ENCODE results near the gene TSPEAR. TPM values are rescaled to one million over a fixed set of nuclear protein-coding genes. Genes with fewer than 3 reads are reported as not detected.

Gene TSPEAR
- polyA plus RNA-seq, 1 of the 3 experiments (the other 2 are of a cell fraction): 0.08 TPM

DNA sequence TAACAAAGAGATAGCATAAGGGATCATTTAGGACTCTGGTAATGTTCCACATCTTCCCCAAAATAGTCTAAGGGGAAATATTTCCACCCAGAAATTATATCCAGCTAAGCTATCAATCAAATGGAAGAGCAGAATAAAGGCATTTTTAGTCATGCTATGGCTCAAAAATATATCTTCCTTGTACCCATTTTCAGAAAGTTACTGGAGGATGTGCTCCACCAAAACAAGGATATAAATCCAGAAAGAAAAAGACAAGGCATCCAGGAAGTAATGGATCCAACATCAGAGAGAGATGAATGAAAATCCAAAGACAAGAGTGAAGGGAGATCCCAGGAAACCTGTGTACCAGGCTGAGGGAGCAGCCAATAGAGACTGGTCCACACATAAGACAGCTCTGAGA is 102.2 kb downstream of the TSPEAR start (continued):
- TF ChIP-seq, protein P1, sequence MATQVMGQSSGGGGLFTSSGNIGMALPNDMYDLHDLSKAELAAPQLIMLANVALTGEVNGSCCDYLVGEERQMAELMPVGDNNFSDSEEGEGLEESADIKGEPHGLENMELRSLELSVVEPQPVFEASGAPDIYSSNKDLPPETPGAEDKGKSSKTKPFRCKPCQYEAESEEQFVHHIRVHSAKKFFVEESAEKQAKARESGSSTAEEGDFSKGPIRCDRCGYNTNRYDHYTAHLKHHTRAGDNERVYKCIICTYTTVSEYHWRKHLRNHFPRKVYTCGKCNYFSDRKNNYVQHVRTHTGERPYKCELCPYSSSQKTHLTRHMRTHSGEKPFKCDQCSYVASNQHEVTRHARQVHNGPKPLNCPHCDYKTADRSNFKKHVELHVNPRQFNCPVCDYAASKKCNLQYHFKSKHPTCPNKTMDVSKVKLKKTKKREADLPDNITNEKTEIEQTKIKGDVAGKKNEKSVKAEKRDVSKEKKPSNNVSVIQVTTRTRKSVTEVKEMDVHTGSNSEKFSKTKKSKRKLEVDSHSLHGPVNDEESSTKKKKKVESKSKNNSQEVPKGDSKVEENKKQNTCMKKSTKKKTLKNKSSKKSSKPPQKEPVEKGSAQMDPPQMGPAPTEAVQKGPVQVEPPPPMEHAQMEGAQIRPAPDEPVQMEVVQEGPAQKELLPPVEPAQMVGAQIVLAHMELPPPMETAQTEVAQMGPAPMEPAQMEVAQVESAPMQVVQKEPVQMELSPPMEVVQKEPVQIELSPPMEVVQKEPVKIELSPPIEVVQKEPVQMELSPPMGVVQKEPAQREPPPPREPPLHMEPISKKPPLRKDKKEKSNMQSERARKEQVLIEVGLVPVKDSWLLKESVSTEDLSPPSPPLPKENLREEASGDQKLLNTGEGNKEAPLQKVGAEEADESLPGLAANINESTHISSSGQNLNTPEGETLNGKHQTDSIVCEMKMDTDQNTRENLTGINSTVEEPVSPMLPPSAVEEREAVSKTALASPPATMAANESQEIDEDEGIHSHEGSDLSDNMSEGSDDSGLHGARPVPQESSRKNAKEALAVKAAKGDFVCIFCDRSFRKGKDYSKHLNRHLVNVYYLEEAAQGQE (IDR thresholded peaks at IDR 0.05; ENCODE audit: low read depth, low read length): no peak

DNA sequence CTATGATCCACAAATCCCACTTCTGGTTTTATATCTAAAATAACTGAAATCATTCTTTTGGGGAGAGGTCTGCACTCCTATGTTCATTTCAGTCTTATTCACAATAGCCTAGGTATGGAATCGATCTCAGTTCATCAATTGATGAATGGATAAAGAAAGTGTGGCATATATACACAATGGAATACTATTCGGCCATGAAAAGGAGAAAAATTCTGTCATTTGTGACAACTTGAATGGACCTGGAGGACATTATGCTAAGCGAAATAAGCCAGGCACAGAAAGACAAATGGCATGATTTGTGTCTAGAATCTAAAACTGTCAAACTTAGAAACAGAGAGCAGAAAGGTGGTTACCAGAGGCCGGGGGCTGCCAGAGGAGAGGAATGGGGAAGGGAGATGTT is 104.9 kb downstream of the TSPEAR start:
- TF ChIP-seq CHD2 (IDR thresholded peaks at IDR 0.05; ENCODE audit: low read length, partially characterized antibody) (no peak), RXRA (IDR thresholded peaks at IDR 0.05; ENCODE audit: borderline replicate concordance, low read depth) (no peak)
- ChIA-PET CTCF (no interaction called here), POLR2A (no interaction called here)
- peaks cover 8% of the 10 kb centered on the region; the same call in 1 of the 2 replicates for H3K27me3 ChIP-seq (ENCODE audit: insufficient read depth)
- H3K9me2 ChIP-seq: no peaks in the 10 kb centered on the region
- DNase-seq: no peak
- H3K79me2 ChIP-seq (ENCODE audit: insufficient read depth): no peaks in the 10 kb centered on the region
- no peaks in the 10 kb centered on the region for H4K20me1 ChIP-seq (ENCODE audit: insufficient read depth)
- WGBS (ENCODE audit: low lambda C conversion rate): 42% methylated on average over 4 of the region's 4 CpGs
- no peak overlapping the region for H3K9ac ChIP-seq
- H3K9me3 ChIP-seq: no peaks in the 10 kb centered on the region
- no peaks in the 10 kb centered on the region for H3F3A ChIP-seq (replicated peaks; ENCODE audit: insufficient read depth)
- H3K4me1 ChIP-seq (ENCODE audit: control insufficient read depth in 1 of 2, insufficient read depth in 2 of 2, low read depth in 1 of 2, low read length in 1 of 2): no peaks in the 10 kb centered on the region; a peak in 1 of 4 replicates
- no peak overlapping the region for H3K4me3 ChIP-seq (ENCODE audit: low read depth in 2 of 2, low read length in 1 of 2)
- H3K4me2 ChIP-seq: no peak overlapping the region
- H3K27ac ChIP-seq (ENCODE audit: low read depth in 2 of 2, low read length in 1 of 2): no peak overlapping the region
- H2AFZ ChIP-seq (ENCODE audit: low read depth): no peak overlapping the region
- H3K36me3 ChIP-seq (replicated peaks in 1 of 2; ENCODE audit: control insufficient read depth in 1 of 2, insufficient read depth in 2 of 2, low read length in 1 of 2): no peaks in the 10 kb centered on the region

DNA sequence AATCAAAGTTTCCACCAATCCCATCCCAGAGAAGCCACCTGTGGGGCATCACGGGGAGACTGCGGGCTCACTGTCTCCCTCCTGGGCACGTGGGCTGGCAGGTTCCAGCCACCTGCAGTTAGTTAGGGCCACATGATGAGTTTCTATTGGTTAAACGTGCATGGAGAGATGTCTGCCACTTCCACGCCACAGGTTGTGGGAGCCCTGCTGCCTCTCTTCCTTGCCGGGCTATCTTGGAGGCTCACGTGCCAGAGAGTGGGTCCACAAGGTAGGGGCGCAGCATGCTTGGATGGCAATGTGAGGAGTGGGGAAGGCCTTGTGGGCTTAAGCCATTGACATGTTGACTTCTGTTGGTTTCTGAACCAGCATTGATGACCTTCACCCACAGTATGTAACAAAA is 107.5 kb downstream of the TSPEAR start:
- H3K36me3 ChIP-seq (replicated peaks in 1 of 2; ENCODE audit: control insufficient read depth in 1 of 2, insufficient read depth in 2 of 2, low read length in 1 of 2): no peaks in the 10 kb centered on the region
- CTCF ChIA-PET: no interaction called here
- H3K27me3 ChIP-seq (ENCODE audit: insufficient read depth): peaks cover 10% of the 10 kb centered on the region; the same call in 1 of the 2 replicates
- no peaks in the 10 kb centered on the region for H4K20me1 ChIP-seq (ENCODE audit: insufficient read depth)
- H3K9ac ChIP-seq: no peak overlapping the region
- no peak overlapping the region for H3K27ac ChIP-seq (ENCODE audit: low read depth in 2 of 2, low read length in 1 of 2)
- no peaks in the 10 kb centered on the region for H3K79me2 ChIP-seq (ENCODE audit: insufficient read depth)
- 8% methylated on average over 8 of the region's 8 CpGs for WGBS (ENCODE audit: low lambda C conversion rate)
- POLR2A ChIA-PET: no interaction called here
- H3K4me2 ChIP-seq: no peak overlapping the region
- no peak overlapping the region for H3K4me3 ChIP-seq (ENCODE audit: low read depth in 2 of 2, low read length in 1 of 2)
- DNase-seq: no peak
- no peaks in the 10 kb centered on the region; a peak in 1 of 4 replicates for H3K4me1 ChIP-seq (ENCODE audit: control insufficient read depth in 1 of 2, insufficient read depth in 2 of 2, low read depth in 1 of 2, low read length in 1 of 2)
- H3F3A ChIP-seq (replicated peaks; ENCODE audit: insufficient read depth): no peaks in the 10 kb centered on the region
- no peak overlapping the region for H2AFZ ChIP-seq (ENCODE audit: low read depth)
- no peaks in the 10 kb centered on the region for H3K9me2 ChIP-seq
- no peaks in the 10 kb centered on the region for H3K9me3 ChIP-seq
- TF ChIP-seq, protein P2, sequence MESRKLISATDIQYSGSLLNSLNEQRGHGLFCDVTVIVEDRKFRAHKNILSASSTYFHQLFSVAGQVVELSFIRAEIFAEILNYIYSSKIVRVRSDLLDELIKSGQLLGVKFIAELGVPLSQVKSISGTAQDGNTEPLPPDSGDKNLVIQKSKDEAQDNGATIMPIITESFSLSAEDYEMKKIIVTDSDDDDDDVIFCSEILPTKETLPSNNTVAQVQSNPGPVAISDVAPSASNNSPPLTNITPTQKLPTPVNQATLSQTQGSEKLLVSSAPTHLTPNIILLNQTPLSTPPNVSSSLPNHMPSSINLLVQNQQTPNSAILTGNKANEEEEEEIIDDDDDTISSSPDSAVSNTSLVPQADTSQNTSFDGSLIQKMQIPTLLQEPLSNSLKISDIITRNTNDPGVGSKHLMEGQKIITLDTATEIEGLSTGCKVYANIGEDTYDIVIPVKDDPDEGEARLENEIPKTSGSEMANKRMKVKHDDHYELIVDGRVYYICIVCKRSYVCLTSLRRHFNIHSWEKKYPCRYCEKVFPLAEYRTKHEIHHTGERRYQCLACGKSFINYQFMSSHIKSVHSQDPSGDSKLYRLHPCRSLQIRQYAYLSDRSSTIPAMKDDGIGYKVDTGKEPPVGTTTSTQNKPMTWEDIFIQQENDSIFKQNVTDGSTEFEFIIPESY (IDR thresholded peaks at IDR 0.05; ENCODE audit: borderline replicate concordance, low read depth): no peak
- TF ChIP-seq RCOR1 (IDR thresholded peaks at IDR 0.05; ENCODE audit: low read length) (no peak), EP300 (IDR thresholded peaks at IDR 0.05; ENCODE audit: borderline replicate concordance in 1 of 2, low read depth in 1 of 2, low read length in 1 of 2) (no peak), TAF1 (IDR thresholded peaks at IDR 0.05; ENCODE audit: borderline replicate concordance, low read depth, low read length) (no peak), FOSL2 (IDR thresholded peaks at IDR 0.05; ENCODE audit: borderline replicate concordance, low read depth) (no peak), FOXM1 (IDR thresholded peaks at IDR 0.05; ENCODE audit: low read depth) (no peak), MEF2A (IDR thresholded peaks at IDR 0.05; ENCODE audit: borderline replicate concordance, low read depth) (no peak), GATA2 (CRISPR knock-in tag; IDR thresholded peaks at IDR 0.05) (no peak), GABPA (IDR thresholded peaks at IDR 0.05; ENCODE audit: low read depth) (no peak), TCF12 (IDR thresholded peaks at IDR 0.05) (no peak), RXRA (IDR thresholded peaks at IDR 0.05; ENCODE audit: borderline replicate concordance, low read depth) (no peak), JUND (IDR thresholded peaks at IDR 0.05) (no peak)
- TF ChIP-seq, protein P1 (IDR thresholded peaks at IDR 0.05; ENCODE audit: low read depth, low read length): no peak
- TF ChIP-seq, protein P3, sequence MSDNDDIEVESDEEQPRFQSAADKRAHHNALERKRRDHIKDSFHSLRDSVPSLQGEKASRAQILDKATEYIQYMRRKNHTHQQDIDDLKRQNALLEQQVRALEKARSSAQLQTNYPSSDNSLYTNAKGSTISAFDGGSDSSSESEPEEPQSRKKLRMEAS (IDR thresholded peaks at IDR 0.05; ENCODE audit: low read depth): no peak

Data from SK-N-SH (cell line).